T-helper 1 cell treated with Interleukin-12 subunit alpha and Interleukin-12 subunit beta and Interleukin-4 antibody, amounts not matched to agents 30 μg/mL and 1 μg/mL, for 36 hours (primary cell): ENCODE data around the gene ZNF385D.

ENCODE experiments used
- H3K27ac Mint-ChIP-seq: one replicate; pipeline ENCODE4 v1.8.0; 2021; ENCODE audit warnings: mild to moderate bottlenecking, mixed read lengths
- H3K27me3 Mint-ChIP-seq: one replicate; pipeline ENCODE4 v1.8.0; 2021; ENCODE audit warnings: low read depth, mixed read lengths
- H3K36me3 Mint-ChIP-seq: one replicate; pipeline ENCODE4 v1.8.0; 2021; ENCODE audit warnings: low read depth, mixed read lengths
- H3K4me1 Mint-ChIP-seq: one replicate; pipeline ENCODE4 v1.8.0; 2021; ENCODE audit warnings: low read depth, mixed read lengths
- H3K4me3 Mint-ChIP-seq: one replicate; pipeline ENCODE4 v1.8.0; 2021; ENCODE audit warnings: mild to moderate bottlenecking, moderate library complexity, mixed read lengths
- H3K9me3 Mint-ChIP-seq: one replicate; pipeline ENCODE4 v1.8.0; 2021; ENCODE audit warnings: mixed read lengths

The ZNF385D gene

DNA sequence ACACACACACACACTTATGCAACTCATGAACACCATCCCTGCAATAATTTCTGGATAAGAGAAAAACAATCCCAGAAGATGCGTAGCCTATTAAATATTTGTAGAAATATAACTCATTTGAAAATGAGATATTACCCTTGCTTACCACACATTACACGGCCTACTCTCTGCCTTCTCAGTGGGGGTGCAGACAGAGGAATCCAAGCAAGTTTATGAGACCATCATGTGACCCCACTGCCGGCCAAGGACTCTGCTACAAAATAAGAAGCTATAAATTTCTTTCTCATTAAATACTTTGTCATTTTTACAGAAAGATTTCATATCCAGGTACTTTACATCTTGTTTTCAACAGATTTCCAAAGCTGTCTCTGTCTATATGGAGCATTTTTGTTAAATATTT is 286.3 kb downstream of the ZNF385D start:
- Mint-ChIP-seq H3K27ac (no peak overlapping the region), H3K4me3 (no peak overlapping the region), H3K9me3 (peaks cover 15% of the 10 kb centered on the region), H3K27me3 (no peaks in the 10 kb centered on the region), H3K4me1 (no peaks in the 10 kb centered on the region), H3K36me3 (no peaks in the 10 kb centered on the region)

DNA sequence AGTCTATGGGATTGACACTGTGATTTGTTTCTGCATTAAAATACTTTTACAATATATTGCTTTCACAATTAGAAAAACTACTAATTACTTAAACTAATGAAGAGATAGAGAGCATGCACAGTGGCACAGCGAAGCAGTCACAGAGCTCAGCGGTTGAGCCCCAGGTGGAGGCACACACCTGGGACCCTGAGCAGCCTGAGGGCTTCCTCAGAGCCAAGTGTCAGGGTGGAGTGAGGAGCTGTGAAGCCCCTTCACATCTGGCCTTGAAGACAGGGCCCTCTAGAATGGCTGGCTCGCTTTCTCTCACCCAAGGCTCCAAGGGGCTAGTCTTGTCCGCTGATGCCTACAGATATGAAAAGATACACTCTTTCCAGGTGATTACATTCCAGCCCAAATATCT is 287.7 kb downstream of the ZNF385D start:
- Mint-ChIP-seq H3K27ac (no peak overlapping the region), H3K4me1 (no peaks in the 10 kb centered on the region), H3K9me3 (peaks cover 15% of the 10 kb centered on the region), H3K4me3 (no peak overlapping the region), H3K27me3 (no peaks in the 10 kb centered on the region), H3K36me3 (no peaks in the 10 kb centered on the region)

DNA sequence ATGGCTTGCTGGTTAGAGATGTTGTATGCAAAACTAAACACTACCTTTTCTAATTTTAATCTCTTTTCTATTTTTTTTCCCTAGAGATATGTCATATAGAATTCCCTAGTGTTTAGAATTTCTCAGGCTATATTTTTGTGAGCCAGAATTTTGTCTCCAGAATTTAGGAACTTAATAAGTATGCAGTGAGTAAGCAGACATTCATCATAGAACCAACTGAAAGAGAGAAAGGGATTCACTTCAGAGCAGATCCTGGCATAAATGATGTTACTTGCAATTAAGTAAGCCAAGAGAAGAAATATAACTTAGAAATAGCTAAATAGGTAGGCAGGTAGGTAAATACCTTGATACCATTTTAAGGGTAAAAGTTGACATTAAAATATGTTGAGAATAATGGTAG is 288.9 kb downstream of the ZNF385D start:
- Mint-ChIP-seq H3K27ac (no peak overlapping the region), H3K36me3 (no peaks in the 10 kb centered on the region), H3K9me3 (peaks cover 16% of the 10 kb centered on the region), H3K27me3 (no peaks in the 10 kb centered on the region), H3K4me3 (no peak overlapping the region), H3K4me1 (no peaks in the 10 kb centered on the region)

DNA sequence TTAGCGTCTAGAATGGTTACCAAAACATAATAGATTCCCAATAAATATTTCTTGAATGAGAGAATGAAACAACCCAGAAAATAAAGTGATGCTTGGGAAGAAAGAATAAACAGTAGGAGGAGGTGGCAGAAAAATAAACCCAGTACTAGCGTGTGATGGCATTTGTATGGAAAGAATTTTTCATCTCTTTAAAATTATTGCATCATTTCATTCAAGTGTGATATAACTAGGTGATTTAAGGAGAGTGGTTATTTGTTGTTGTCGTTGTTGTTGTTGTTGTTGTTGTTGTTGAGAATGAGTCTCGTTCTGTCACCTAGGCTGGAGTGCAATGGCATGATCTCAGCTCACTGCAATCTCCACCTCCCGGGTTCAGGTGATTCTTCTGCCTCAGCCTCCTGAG is 293.9 kb downstream of the ZNF385D start:
- H3K36me3 Mint-ChIP-seq, result no peaks in the 10 kb centered on the region
- no peaks in the 10 kb centered on the region for H3K4me1 Mint-ChIP-seq
- H3K27me3 Mint-ChIP-seq, result no peaks in the 10 kb centered on the region
- H3K27ac Mint-ChIP-seq, result no peak overlapping the region
- H3K4me3 Mint-ChIP-seq, result no peak overlapping the region
- peaks cover 5% of the 10 kb centered on the region for H3K9me3 Mint-ChIP-seq

DNA sequence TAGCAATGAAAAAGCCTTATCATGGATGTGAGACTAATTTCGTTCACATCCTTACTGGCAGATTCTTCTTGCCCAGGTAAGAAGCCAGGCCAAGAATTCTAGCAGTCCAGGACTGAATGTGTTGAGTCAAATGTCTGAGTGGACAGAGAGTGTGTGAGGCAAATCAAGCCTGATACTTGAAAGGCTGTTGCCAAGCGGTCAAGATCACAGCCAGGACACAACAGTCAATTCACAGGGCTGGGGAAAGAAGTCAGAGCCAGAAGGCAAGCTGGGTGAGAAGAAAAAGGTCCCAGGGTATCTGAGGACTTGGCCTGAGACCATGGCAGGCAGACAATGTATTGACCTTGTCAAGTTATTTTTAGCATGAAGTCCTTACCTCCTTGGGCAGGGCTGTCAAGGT is 301.3 kb downstream of the ZNF385D start:
- no peaks in the 10 kb centered on the region for H3K4me1 Mint-ChIP-seq
- H3K36me3 Mint-ChIP-seq, result no peaks in the 10 kb centered on the region
- peaks cover 3% of the 10 kb centered on the region for H3K9me3 Mint-ChIP-seq
- no peak overlapping the region for H3K27ac Mint-ChIP-seq
- no peaks in the 10 kb centered on the region for H3K27me3 Mint-ChIP-seq
- no peak overlapping the region for H3K4me3 Mint-ChIP-seq

DNA sequence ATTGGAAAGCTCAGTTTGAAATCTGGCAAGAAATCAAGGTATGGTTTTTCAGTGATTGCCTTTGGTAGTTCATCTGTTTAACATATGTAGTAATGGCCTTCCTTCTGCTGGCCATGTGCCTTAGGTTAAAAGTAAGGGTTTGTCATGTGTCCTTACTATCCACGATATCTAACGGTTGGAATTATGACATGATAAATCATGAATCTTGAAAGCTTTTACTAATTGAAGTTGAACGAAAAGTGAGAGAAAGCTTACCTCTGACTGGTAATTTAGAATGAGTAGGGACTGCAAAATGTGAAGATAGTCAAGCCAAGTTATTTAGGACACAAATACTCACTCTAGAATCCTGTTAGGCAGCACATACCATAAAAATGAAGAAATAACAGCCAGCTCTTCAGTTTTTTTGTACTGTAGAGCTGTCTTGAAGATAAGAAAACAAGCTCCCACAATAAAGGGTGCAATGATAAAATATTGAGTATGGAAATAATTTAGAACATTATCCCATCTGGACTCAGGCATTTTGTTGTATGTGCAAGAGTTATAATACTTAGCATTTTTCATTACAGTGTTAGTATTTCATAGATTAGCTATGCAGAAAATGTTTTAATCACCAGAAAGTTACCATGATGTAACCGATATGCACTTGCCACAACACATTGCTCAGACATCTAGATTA is 303.4 kb downstream of the ZNF385D start:
- H3K27ac Mint-ChIP-seq, result no peak overlapping the region
- H3K4me3 Mint-ChIP-seq, result no peak overlapping the region
- no peaks in the 10 kb centered on the region for H3K27me3 Mint-ChIP-seq
- H3K36me3 Mint-ChIP-seq, result no peaks in the 10 kb centered on the region
- H3K4me1 Mint-ChIP-seq, result no peaks in the 10 kb centered on the region
- peaks cover 3% of the 10 kb centered on the region for H3K9me3 Mint-ChIP-seq

DNA sequence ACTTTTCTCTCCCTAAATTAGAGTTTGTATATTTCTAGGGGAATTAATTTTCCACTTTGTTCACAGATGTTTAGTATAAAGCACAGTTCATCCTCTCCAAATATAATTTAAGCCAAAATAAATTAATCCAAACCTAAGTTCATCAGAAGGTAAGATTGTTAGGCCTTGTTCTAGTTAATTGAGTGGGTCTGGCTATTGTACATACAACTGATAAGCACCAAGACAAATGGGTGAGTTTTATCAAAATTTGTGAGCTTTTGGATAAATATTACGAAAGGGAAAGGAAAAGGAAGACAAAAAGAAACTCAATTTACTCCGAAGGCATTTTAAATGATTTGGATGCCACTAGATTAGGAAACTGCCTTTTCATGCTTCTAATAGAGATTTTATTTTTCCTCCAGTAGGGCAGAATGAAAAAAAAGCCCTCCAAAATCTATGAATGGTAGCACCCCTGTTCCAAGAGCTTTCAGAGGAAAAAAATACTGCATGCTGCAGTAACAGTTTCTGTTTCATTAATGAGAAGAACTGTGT is 304.0 kb downstream of the ZNF385D start:
- H3K27me3 Mint-ChIP-seq, result no peaks in the 10 kb centered on the region
- no peak overlapping the region for H3K4me3 Mint-ChIP-seq
- H3K36me3 Mint-ChIP-seq, result no peaks in the 10 kb centered on the region
- H3K9me3 Mint-ChIP-seq, result peaks cover 3% of the 10 kb centered on the region
- no peaks in the 10 kb centered on the region for H3K4me1 Mint-ChIP-seq
- H3K27ac Mint-ChIP-seq, result no peak overlapping the region

DNA sequence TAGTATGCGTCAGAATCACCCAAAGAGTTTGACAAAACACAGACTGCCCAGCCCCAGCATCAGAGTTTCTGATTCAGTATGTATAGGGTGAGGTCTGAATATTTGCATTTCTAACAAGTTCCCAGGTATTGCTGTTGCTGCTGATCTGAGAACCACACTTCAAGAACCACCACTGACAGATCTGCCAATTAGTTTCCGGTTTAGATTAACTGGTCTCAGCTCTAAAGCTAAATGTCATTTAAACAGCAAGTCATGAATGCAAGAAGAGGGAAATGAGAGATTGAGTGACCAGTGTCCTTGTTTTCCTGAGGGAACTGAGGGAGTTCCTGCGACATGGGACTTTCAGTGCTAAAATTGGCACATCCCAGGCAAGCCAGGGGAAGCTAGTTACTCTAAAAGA is 305.0 kb downstream of the ZNF385D start:
- Mint-ChIP-seq H3K27me3 (no peaks in the 10 kb centered on the region), H3K36me3 (no peaks in the 10 kb centered on the region), H3K4me3 (no peak overlapping the region), H3K27ac (no peak overlapping the region), H3K9me3 (peaks cover 3% of the 10 kb centered on the region), H3K4me1 (no peaks in the 10 kb centered on the region)

DNA sequence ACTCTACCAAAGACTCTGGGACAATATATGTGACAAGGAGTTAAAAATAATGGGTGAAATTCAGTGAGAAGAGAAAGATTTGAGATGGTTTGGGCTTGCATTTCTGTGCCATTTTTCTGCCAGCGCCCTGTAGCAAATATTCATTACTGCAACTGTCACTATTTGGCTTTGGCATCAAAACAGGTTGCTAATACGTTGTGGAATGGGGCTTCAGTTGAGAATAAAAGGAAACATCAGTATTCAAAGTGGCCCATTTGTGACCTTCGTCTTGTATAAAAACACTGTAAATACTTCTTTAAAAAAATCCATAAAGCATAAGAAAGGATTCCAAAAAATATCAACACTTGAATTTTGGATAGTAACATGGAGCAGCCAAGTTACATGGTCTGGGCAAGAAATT is 309.2 kb downstream of the ZNF385D start:
- H3K36me3 Mint-ChIP-seq, result no peaks in the 10 kb centered on the region
- no peaks in the 10 kb centered on the region for H3K27me3 Mint-ChIP-seq
- no peak overlapping the region for H3K4me3 Mint-ChIP-seq
- no peaks in the 10 kb centered on the region for H3K4me1 Mint-ChIP-seq
- peaks cover 7% of the 10 kb centered on the region for H3K9me3 Mint-ChIP-seq
- no peak overlapping the region for H3K27ac Mint-ChIP-seq

DNA sequence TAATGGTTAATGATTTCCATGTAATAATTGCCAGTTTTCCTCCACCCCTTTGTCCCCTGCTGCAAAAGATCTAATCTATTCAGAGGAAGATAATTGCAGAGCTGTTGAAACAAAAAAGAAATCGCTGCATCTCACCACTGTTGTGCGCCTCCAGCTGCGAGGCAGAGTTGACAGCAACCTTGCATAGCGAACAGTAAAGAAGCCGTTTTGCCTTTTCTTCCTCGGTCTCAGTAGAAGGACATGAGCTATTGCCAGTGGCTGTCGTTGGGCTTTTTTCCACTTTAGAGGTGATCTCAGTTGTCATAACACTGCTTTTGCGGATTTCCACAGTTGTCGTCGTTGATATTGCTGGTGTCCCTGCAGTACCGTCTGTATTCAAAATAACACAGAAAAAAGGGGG is 314.2 kb downstream of the ZNF385D start:
- Mint-ChIP-seq H3K4me3 (no peak overlapping the region), H3K4me1 (no peaks in the 10 kb centered on the region), H3K9me3 (peaks cover 17% of the 10 kb centered on the region), H3K27me3 (no peaks in the 10 kb centered on the region), H3K27ac (no peak overlapping the region), H3K36me3 (no peaks in the 10 kb centered on the region)

DNA sequence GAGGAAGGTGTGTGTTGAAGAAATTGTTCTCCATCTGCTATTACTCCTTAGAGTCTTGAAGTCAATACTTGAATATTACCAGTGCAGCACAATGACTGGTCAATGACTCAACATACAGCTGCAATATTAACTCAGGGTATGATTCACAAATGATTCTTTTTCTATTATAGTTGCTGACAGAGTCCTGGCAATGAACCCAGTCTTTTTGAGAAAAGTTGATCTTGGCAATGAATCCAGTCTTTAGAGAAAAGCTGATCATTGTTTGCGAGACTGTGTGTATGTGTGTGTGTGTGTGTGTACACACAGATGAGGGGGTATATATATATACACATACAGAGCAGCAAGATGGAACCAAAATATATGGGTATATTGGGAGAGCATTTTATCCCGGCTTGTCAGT is 315.1 kb downstream of the ZNF385D start:
- Mint-ChIP-seq H3K36me3 (no peaks in the 10 kb centered on the region), H3K4me1 (no peaks in the 10 kb centered on the region), H3K4me3 (no peak overlapping the region), H3K27me3 (no peaks in the 10 kb centered on the region), H3K9me3 (peaks cover 17% of the 10 kb centered on the region), H3K27ac (no peak overlapping the region)

DNA sequence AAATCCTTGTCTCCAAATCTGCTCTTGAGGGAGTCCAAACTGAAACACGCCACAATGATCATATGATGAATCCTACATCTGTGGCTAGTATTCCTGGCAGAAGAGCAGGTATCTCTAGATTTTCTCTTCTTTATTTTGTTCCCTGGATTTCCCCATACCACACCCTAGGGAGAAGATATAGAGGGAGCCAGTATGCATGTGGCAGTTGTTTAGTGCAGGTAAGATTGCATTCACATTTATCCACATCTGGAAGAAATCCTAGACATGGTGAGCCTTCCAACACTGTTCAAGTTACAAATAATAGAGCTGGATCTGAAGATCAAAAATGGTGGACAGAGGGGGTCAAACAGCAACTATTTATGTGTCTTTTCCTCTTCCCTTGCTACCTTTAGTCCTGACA is 316.7 kb downstream of the ZNF385D start:
- no peak overlapping the region for H3K27ac Mint-ChIP-seq
- H3K36me3 Mint-ChIP-seq, result no peaks in the 10 kb centered on the region
- peaks cover 17% of the 10 kb centered on the region for H3K9me3 Mint-ChIP-seq
- no peaks in the 10 kb centered on the region for H3K27me3 Mint-ChIP-seq
- no peaks in the 10 kb centered on the region for H3K4me1 Mint-ChIP-seq
- H3K4me3 Mint-ChIP-seq, result no peak overlapping the region

DNA sequence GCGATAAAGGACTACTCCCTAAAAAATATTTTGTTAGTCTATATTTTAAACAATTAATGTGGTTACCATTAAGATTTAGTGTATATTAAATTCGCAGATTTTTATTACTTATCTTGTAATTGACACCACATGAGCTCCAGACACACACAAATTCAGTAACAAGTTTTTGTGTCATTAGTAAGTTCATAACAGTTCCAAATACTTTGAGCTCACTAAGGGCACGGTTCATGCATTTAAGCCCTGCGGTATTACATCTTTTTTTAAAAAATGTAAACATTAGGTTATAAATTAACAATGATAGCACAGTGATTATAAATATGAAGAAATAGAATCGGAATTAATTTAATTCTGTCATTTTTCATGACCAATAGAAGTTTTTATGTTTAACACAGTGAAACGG is 317.3 kb downstream of the ZNF385D start:
- H3K9me3 Mint-ChIP-seq, result peaks cover 17% of the 10 kb centered on the region
- H3K4me1 Mint-ChIP-seq, result no peaks in the 10 kb centered on the region
- H3K27me3 Mint-ChIP-seq, result no peaks in the 10 kb centered on the region
- H3K27ac Mint-ChIP-seq, result no peak overlapping the region
- H3K4me3 Mint-ChIP-seq, result no peak overlapping the region
- H3K36me3 Mint-ChIP-seq, result no peaks in the 10 kb centered on the region

DNA sequence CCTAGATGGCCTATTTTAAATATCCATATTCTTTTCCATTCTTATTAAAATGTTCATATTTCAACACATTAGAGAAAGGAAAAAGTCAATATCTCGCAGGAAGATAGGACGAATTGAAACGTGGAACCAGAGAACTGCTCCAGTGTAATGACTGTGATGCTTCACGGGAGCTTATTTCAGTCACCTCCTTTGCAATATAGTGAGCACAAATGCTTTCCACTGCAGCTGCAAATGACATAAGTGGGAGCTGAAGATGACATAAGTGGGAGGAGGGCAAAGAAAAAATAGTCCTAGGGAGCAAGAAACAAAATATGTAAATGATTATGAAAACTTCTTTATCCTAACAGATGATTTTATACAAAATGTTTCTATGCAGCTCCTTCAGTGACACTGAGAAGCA is 324.1 kb downstream of the ZNF385D start:
- Mint-ChIP-seq H3K27me3 (no peaks in the 10 kb centered on the region), H3K9me3 (peaks cover 4% of the 10 kb centered on the region), H3K27ac (no peak overlapping the region), H3K36me3 (no peaks in the 10 kb centered on the region), H3K4me3 (no peak overlapping the region), H3K4me1 (no peaks in the 10 kb centered on the region)

DNA sequence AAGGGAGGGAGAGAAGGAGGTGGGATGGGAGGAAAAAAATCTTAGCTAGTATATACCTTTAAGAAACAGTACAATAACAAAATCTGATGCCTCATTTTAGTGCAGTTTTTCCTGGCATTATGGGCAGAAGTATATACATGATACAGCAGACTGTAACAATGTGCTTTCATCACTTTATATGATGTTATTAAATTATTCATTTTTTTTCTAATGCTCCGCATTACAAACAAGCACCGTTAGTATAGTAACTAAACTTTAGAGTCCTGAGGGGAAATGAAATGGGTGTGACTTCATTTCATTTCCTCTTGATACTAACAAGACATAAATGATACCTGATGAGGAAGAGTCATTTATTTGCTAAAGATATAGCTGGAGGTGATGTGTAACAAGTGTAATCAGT is 325.3 kb downstream of the ZNF385D start:
- no peak overlapping the region for H3K4me3 Mint-ChIP-seq
- H3K9me3 Mint-ChIP-seq, result peaks cover 4% of the 10 kb centered on the region
- H3K4me1 Mint-ChIP-seq, result no peaks in the 10 kb centered on the region
- no peak overlapping the region for H3K27ac Mint-ChIP-seq
- no peaks in the 10 kb centered on the region for H3K36me3 Mint-ChIP-seq
- no peaks in the 10 kb centered on the region for H3K27me3 Mint-ChIP-seq

DNA sequence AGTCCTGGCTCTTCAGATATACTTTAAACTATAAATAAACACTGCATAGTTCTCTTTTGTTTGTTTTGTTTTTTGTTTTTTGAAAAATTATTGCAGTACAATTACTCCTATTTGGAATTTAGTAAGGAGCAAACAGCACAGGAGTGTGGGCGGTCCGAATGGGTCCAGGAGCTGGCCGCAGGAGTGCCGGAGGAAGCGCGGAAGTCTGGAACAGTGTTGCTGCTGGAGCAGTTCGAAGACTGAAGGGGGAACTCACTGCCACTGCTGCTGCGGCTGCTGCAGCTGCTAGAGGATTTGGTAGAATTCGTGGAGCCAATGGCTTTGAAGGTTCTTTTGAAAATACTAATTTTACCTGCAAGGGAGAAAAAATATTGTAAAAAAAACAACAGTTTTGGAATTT is 329.9 kb downstream of the ZNF385D start:
- peaks cover 14% of the 10 kb centered on the region for H3K9me3 Mint-ChIP-seq
- no peak overlapping the region for H3K27ac Mint-ChIP-seq
- no peaks in the 10 kb centered on the region for H3K27me3 Mint-ChIP-seq
- no peaks in the 10 kb centered on the region for H3K36me3 Mint-ChIP-seq
- no peaks in the 10 kb centered on the region for H3K4me1 Mint-ChIP-seq
- H3K4me3 Mint-ChIP-seq, result no peak overlapping the region
